ENCODE data around the gene HSPBP1.

Gene HSPBP1

GRCh38 chr19:55324662-55325061 lies 44.8 kb upstream of the HSPBP1 start:
- Histone ChIP-seq H3K9me2 (ENCODE audit: low read depth, low read length) (no peaks in the 10 kb centered on the region), H3K9me3 (ENCODE audit: low read length) (no peaks in the 10 kb centered on the region), H3K9ac (ENCODE audit: low read length) (no peak overlapping the region), H3K36me3 (ENCODE audit: insufficient read depth, low read length) (no peaks in the 10 kb centered on the region), H3K79me2 (ENCODE audit: insufficient read depth, low read length) (no peaks in the 10 kb centered on the region), H2AFZ (ENCODE audit: low read length) (no peak overlapping the region), H4K20me1 (ENCODE audit: insufficient read depth, low read length) (no peaks in the 10 kb centered on the region), H3K4me1 (ENCODE audit: insufficient read depth, low read length, severe bottlenecking) (peaks cover 5% of the 10 kb centered on the region), H3K27ac (ENCODE audit: low read depth, low read length, poor library complexity, severe bottlenecking) (no peak overlapping the region), H3K27me3 (ENCODE audit: insufficient read depth, low read length) (peaks cover 9% of the 10 kb centered on the region; the same call in 1 of the 2 replicates), H3F3A (ENCODE audit: insufficient read depth, low read length) (no peaks in the 10 kb centered on the region), H3K4me3 (ENCODE audit: low read depth, low read length, poor library complexity, severe bottlenecking) (no peak overlapping the region), H3K4me2 (ENCODE audit: low read length) (no peak overlapping the region)
- TF ChIP-seq EZH2 (IDR thresholded peaks at IDR 0.05; ENCODE audit: borderline replicate concordance, low read length) = no peak
- TF ChIP-seq, protein P1, sequence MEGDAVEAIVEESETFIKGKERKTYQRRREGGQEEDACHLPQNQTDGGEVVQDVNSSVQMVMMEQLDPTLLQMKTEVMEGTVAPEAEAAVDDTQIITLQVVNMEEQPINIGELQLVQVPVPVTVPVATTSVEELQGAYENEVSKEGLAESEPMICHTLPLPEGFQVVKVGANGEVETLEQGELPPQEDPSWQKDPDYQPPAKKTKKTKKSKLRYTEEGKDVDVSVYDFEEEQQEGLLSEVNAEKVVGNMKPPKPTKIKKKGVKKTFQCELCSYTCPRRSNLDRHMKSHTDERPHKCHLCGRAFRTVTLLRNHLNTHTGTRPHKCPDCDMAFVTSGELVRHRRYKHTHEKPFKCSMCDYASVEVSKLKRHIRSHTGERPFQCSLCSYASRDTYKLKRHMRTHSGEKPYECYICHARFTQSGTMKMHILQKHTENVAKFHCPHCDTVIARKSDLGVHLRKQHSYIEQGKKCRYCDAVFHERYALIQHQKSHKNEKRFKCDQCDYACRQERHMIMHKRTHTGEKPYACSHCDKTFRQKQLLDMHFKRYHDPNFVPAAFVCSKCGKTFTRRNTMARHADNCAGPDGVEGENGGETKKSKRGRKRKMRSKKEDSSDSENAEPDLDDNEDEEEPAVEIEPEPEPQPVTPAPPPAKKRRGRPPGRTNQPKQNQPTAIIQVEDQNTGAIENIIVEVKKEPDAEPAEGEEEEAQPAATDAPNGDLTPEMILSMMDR (IDR thresholded peaks at IDR 0.05; ENCODE audit: low read length) = no peak

DNA sequence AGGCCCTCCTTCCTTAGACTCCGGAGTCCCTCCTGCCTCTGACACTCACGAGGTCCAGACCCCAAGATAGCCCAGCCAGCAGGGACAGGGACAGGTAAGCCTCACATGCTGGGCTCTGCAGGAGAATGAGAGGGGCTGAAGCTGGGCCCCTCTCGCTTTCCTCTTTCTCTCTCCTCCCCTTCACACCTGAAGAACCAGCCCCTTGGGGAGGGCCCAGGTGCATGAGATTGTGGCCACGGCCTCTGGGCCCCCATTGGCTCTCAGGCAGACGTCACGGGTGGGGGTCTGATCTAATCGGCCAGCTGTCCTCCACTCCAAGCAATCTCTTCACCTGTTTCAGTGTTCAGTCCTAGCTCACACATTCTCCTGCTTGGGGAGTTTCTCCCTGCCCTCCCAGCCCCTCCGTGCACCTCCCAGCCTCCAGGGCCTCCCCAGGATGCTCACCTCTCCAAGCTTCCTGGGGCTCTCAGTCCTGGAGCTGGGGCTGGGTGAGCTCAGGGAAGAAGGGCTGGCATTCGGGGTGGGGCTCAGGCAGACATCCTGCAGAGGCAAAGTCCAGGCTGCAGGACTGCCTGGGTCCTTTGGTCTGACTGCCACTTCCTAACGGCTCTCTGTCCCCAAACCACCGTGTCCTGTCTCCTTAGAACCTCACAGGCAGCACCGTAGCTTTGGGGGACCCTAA lies 42.4 kb upstream of the HSPBP1 start:
- no peak overlapping the region for H3K4me2 ChIP-seq (ENCODE audit: low read length)
- TF ChIP-seq, protein P1 (IDR thresholded peaks at IDR 0.05; ENCODE audit: low read length) = no peak
- no peak for TF ChIP-seq EZH2 (IDR thresholded peaks at IDR 0.05; ENCODE audit: borderline replicate concordance, low read length)
- H3K79me2 ChIP-seq (ENCODE audit: insufficient read depth, low read length) = no peaks in the 10 kb centered on the region
- H4K20me1 ChIP-seq (ENCODE audit: insufficient read depth, low read length) = no peaks in the 10 kb centered on the region
- no peaks in the 10 kb centered on the region for H3K9me3 ChIP-seq (ENCODE audit: low read length)
- peaks cover 5% of the 10 kb centered on the region for H3K4me1 ChIP-seq (ENCODE audit: insufficient read depth, low read length, severe bottlenecking)
- no peak overlapping the region for H3K27ac ChIP-seq (ENCODE audit: low read depth, low read length, poor library complexity, severe bottlenecking)
- H3K27me3 ChIP-seq (ENCODE audit: insufficient read depth, low read length) = peaks cover 9% of the 10 kb centered on the region; the same call in 1 of the 2 replicates
- no peak overlapping the region for H2AFZ ChIP-seq (ENCODE audit: low read length)
- no peak overlapping the region for H3K4me3 ChIP-seq (ENCODE audit: low read depth, low read length, poor library complexity, severe bottlenecking)
- H3K36me3 ChIP-seq (ENCODE audit: insufficient read depth, low read length) = no peaks in the 10 kb centered on the region
- H3F3A ChIP-seq (ENCODE audit: insufficient read depth, low read length) = no peaks in the 10 kb centered on the region
- no peak overlapping the region for H3K9ac ChIP-seq (ENCODE audit: low read length)
- H3K9me2 ChIP-seq (ENCODE audit: low read depth, low read length) = no peaks in the 10 kb centered on the region

DNA sequence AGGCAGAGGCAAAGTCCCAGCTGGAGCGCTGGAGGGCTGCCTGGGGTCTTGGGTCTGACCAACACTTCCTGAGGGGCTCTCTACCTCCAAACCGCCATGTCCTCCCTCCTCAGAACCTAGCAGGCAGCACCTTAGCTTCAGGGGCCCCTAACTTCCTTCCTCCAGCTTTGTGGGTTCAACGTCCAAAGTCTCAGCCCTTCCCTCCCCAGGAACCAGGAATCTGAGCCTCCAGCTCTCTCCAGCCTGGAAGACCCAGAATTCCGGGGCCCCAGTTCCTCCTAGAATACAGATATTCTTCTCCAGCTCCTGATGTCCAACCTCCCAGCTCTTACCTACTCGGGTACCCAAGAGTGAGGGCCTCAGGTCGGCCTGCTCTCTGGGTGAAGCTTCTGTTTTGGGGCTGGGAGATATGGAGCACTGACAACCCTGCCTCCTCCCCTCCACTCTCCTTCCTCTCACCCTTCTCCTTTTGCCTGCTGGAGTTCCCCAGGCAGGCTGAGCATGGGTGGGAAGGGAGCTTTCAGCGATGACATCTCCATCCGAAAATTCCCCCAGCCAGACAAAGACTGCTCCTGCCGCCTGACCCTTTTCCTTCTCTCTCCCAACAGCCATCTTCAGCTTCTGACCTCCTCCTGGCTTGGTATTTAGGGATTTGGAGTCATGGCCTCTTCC lies 41.7 kb upstream of the HSPBP1 start:
- TF ChIP-seq, protein P1 (IDR thresholded peaks at IDR 0.05; ENCODE audit: low read length) = no peak
- no peak for TF ChIP-seq EZH2 (IDR thresholded peaks at IDR 0.05; ENCODE audit: borderline replicate concordance, low read length)
- H3K4me2 ChIP-seq (ENCODE audit: low read length) = no peak overlapping the region
- H3K9me2 ChIP-seq (ENCODE audit: low read depth, low read length) = no peaks in the 10 kb centered on the region
- no peaks in the 10 kb centered on the region for H3K36me3 ChIP-seq (ENCODE audit: insufficient read depth, low read length)
- no peaks in the 10 kb centered on the region for H3K9me3 ChIP-seq (ENCODE audit: low read length)
- no peak overlapping the region for H3K27ac ChIP-seq (ENCODE audit: low read depth, low read length, poor library complexity, severe bottlenecking)
- H3K4me1 ChIP-seq (ENCODE audit: insufficient read depth, low read length, severe bottlenecking) = peaks cover 5% of the 10 kb centered on the region
- H3K4me3 ChIP-seq (ENCODE audit: low read depth, low read length, poor library complexity, severe bottlenecking) = no peak overlapping the region
- no peak overlapping the region for H2AFZ ChIP-seq (ENCODE audit: low read length)
- no peaks in the 10 kb centered on the region for H4K20me1 ChIP-seq (ENCODE audit: insufficient read depth, low read length)
- H3K9ac ChIP-seq (ENCODE audit: low read length) = no peak overlapping the region
- H3K79me2 ChIP-seq (ENCODE audit: insufficient read depth, low read length) = no peaks in the 10 kb centered on the region
- H3K27me3 ChIP-seq (ENCODE audit: insufficient read depth, low read length) = peaks cover 9% of the 10 kb centered on the region; the same call in 1 of the 2 replicates
- no peaks in the 10 kb centered on the region for H3F3A ChIP-seq (ENCODE audit: insufficient read depth, low read length)
